ENCODE measurements around the gene BORCS8. TPM values are rescaled to one million over a fixed set of nuclear protein-coding genes. Genes with fewer than 3 reads are reported as not detected.

BORCS8 gene
- total and polyA plus RNA-seq, 2 of the 13 experiments (the other 11 are each of a cell fraction or from before 2014, with no cell fraction given), result 9.6 to 13.3 TPM

GRCh38 chr19:19171821-19172532 is 20.0 kb downstream of the BORCS8 start (continued):
- no peak for TF ChIP-seq NFATC3 (CRISPR knock-in tag; IDR thresholded peaks at IDR 0.05)
- TF ChIP-seq MIER3 (CRISPR knock-in tag; IDR thresholded peaks at IDR 0.05; ENCODE audit: borderline replicate concordance), result no peak
- TF ChIP-seq ZNF124 (CRISPR knock-in tag; IDR thresholded peaks at IDR 0.05), result no peak
- TF ChIP-seq ZFX (CRISPR knock-in tag; IDR thresholded peaks at IDR 0.05; ENCODE audit: low read depth), result peak; percentile 48; the same call in 1 of the 2 replicates
- TF ChIP-seq ZNF891 (CRISPR knock-in tag; IDR thresholded peaks at IDR 0.05), result no peak
- peak; percentile 81 for TF ChIP-seq KAT8 (CRISPR knock-in tag; IDR thresholded peaks at IDR 0.05)
- TF ChIP-seq MAZ (IDR thresholded peaks at IDR 0.05; ENCODE audit: borderline replicate concordance, low read depth, low read length), result peak; percentile 57; the same call in 1 of the 2 replicates
- peak; percentile 86 for TF ChIP-seq MAZ (CRISPR knock-in tag; IDR thresholded peaks at IDR 0.05; ENCODE audit: low read depth)
- no peak for TF ChIP-seq HNF1A (IDR thresholded peaks at IDR 0.05; ENCODE audit: low read depth)
- TF ChIP-seq HNF1A (CRISPR knock-in tag; IDR thresholded peaks at IDR 0.05; ENCODE audit: borderline replicate concordance), result no peak; the same call in 1 of the 2 replicates
- 0 out of 2 replicates have a peak, but pooled peaks have one; percentile 52 for TF ChIP-seq ZNF275 (CRISPR knock-in tag; IDR thresholded peaks at IDR 0.05; ENCODE audit: borderline replicate concordance)
- TF ChIP-seq JARID2 (CRISPR knock-in tag; IDR thresholded peaks at IDR 0.05; ENCODE audit: insufficient replicate concordance), result no peak
- TF ChIP-seq ZNF326 (CRISPR knock-in tag; IDR thresholded peaks at IDR 0.05; ENCODE audit: borderline replicate concordance), result no peak
- peak; percentile 75 for TF ChIP-seq KDM6A (CRISPR knock-in tag; IDR thresholded peaks at IDR 0.05; ENCODE audit: low read depth)
- no peak for TF ChIP-seq ZBTB20 (CRISPR knock-in tag; IDR thresholded peaks at IDR 0.05; ENCODE audit: borderline replicate concordance, low read depth)
- no peak for TF ChIP-seq ZNF180 (CRISPR knock-in tag; IDR thresholded peaks at IDR 0.05; ENCODE audit: borderline replicate concordance, low read depth)
- TF ChIP-seq ZNF142 (CRISPR knock-in tag; IDR thresholded peaks at IDR 0.05), result no peak
- TF ChIP-seq FOXJ3 (CRISPR knock-in tag; IDR thresholded peaks at IDR 0.05; ENCODE audit: borderline replicate concordance), result peak; percentile 59; the same call in 1 of the 2 replicates
